ENCODE measurements around the gene MFAP4. TPM values are rescaled to one million over a fixed set of nuclear protein-coding genes. Genes with fewer than 3 reads are reported as not detected.
A peak's percentile ranks its signal among the peaks of the same experiment; 100 is the strongest.

The MFAP4 gene
- total RNA-seq, 1 experiment from 2014 or later, result 0.15 TPM

- Histone ChIP-seq H2AFZ (ENCODE audit: low read length) (no peak overlapping the region), H4K20me1 (ENCODE audit: insufficient read depth, low read depth, low read length) (no peaks in the 10 kb centered on the region), H3K4me2 (ENCODE audit: low read depth, low read length, poor library complexity, severe bottlenecking) (no peak overlapping the region), H3K27ac (ENCODE audit: low read length) (no peak overlapping the region), H3K79me2 (ENCODE audit: low read length) (no peaks in the 10 kb centered on the region), H3K4me1 (ENCODE audit: low read length) (peaks cover 18% of the 10 kb centered on the region), H3K9me3 (ENCODE audit: low read length) (no peaks in the 10 kb centered on the region), H3K27me3 (ENCODE audit: low read length) (no peaks in the 10 kb centered on the region), H3K9ac (ENCODE audit: low read length) (no peak overlapping the region), H3K36me3 (ENCODE audit: insufficient read depth, low read length) (no peaks in the 10 kb centered on the region), H3K9me2 (replicated peaks; ENCODE audit: insufficient read depth, low read length) (no peaks in the 10 kb centered on the region), H3K4me3 (ENCODE audit: low read length) (no peak overlapping the region)
- no peak for DNase-seq
Observed at GRCh38 chr17:19365833-19366636, 21.0 kb downstream of the MFAP4 start.

DNA sequence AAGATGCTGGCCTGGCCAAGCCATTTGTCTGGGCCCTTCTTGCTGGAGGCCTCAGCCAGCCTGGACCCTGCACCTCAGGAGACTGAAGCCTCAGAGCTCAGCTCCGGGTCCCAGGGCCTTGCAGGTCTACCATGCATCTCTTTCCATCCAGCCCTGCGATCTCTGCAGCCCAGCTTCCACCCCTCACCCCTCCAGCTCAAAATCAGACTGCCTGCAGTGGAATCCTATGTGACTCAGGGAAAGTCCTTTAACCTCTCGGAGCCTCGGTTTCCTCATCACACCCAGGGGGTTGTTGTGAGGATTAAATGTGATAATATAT, 21.5 kb downstream of the MFAP4 start:
- no peak overlapping the region for H3K4me3 ChIP-seq (ENCODE audit: low read length)

DNA sequence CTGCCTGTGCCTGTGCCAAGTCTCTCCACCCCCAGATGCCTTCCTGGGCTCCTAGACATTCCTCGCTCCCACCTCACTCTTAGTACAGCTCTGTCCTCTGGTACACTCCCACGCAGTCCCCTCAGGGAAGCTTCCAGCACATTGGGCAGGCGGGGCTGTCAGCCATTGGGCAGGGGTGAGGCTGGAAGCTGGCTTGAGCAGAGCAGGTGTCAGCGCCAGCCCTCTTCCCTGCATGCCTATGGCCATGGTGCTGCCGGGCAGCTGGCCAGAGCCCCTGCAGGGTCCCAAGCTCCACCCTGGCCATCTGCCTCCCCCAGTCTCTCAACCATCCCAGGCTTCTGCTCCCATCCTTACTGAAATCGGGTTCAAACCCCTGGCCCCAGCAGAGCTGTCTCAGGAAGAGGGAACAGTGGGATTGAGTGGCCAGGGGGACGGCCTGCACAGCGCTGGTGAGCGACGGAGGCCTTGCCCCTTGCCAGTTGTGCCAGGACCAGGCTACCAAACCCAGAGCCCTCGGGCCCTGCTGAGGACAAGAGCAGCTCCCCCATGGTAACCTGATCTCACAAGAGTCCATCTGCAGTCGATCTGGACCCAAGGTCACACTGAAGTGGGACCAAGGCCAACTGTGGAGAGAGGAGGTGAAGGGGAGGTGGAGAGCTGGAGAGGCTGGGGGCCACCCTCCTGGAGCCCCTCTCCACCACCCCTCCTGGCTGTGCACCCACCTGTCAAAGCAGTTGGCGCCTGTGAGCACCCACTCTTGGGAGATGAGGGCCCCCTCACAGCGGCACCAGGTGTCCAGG, 22.1 kb downstream of the MFAP4 start:
- no peak overlapping the region for H3K27ac ChIP-seq (ENCODE audit: low read length)
- no peaks in the 10 kb centered on the region for H3K9me2 ChIP-seq (replicated peaks; ENCODE audit: insufficient read depth, low read length)
- no peak overlapping the region for H2AFZ ChIP-seq (ENCODE audit: low read length)
- no peak for DNase-seq
- H3K9ac ChIP-seq (ENCODE audit: low read length), result no peak overlapping the region
- H3K9me3 ChIP-seq (ENCODE audit: low read length), result no peaks in the 10 kb centered on the region
- peaks cover 18% of the 10 kb centered on the region for H3K4me1 ChIP-seq (ENCODE audit: low read length)
- no peaks in the 10 kb centered on the region for H3K36me3 ChIP-seq (ENCODE audit: insufficient read depth, low read length)
- H3K4me2 ChIP-seq (ENCODE audit: low read depth, low read length, poor library complexity, severe bottlenecking), result no peak overlapping the region
- H3K79me2 ChIP-seq (ENCODE audit: low read length), result no peaks in the 10 kb centered on the region
- H4K20me1 ChIP-seq (ENCODE audit: insufficient read depth, low read depth, low read length), result no peaks in the 10 kb centered on the region
- no peak overlapping the region for H3K4me3 ChIP-seq (ENCODE audit: low read length)
- no peaks in the 10 kb centered on the region for H3K27me3 ChIP-seq (ENCODE audit: low read length)

More for the DNA sequence above, 21.5 kb downstream of the MFAP4 start:
- Histone ChIP-seq H3K4me1 (ENCODE audit: low read length) (peaks cover 18% of the 10 kb centered on the region), H3K27me3 (ENCODE audit: low read length) (no peaks in the 10 kb centered on the region), H4K20me1 (ENCODE audit: insufficient read depth, low read depth, low read length) (no peaks in the 10 kb centered on the region), H3K9me2 (replicated peaks; ENCODE audit: insufficient read depth, low read length) (no peaks in the 10 kb centered on the region), H3K9ac (ENCODE audit: low read length) (no peak overlapping the region), H3K4me2 (ENCODE audit: low read depth, low read length, poor library complexity, severe bottlenecking) (no peak overlapping the region), H3K79me2 (ENCODE audit: low read length) (no peaks in the 10 kb centered on the region), H3K27ac (ENCODE audit: low read length) (no peak overlapping the region), H2AFZ (ENCODE audit: low read length) (no peak overlapping the region), H3K9me3 (ENCODE audit: low read length) (no peaks in the 10 kb centered on the region), H3K36me3 (ENCODE audit: insufficient read depth, low read length) (no peaks in the 10 kb centered on the region)
- DNase-seq, result no peak

- 0 out of 2 replicates have a peak overlapping the region, but pooled peaks have one; percentile 75 for H3K9ac ChIP-seq (ENCODE audit: low read length)
- H3K36me3 ChIP-seq (ENCODE audit: insufficient read depth, low read length), result no peaks in the 10 kb centered on the region
- H3K79me2 ChIP-seq (ENCODE audit: low read length), result no peaks in the 10 kb centered on the region
- DNase-seq, result no peak
- H3K4me2 ChIP-seq (ENCODE audit: low read depth, low read length, poor library complexity, severe bottlenecking), result peak overlapping the region; percentile 88
- H3K4me3 ChIP-seq (ENCODE audit: low read length), result peak overlapping the region; percentile 82; the same call in 1 of the 2 replicates
- H2AFZ ChIP-seq (ENCODE audit: low read length), result no peak overlapping the region
- no peaks in the 10 kb centered on the region for H3K27me3 ChIP-seq (ENCODE audit: low read length)
- H3K4me1 ChIP-seq (ENCODE audit: low read length), result peaks cover 18% of the 10 kb centered on the region
- no peak overlapping the region for H3K27ac ChIP-seq (ENCODE audit: low read length)
- no peaks in the 10 kb centered on the region for H3K9me2 ChIP-seq (replicated peaks; ENCODE audit: insufficient read depth, low read length)
- no peaks in the 10 kb centered on the region for H3K9me3 ChIP-seq (ENCODE audit: low read length)
- no peaks in the 10 kb centered on the region for H4K20me1 ChIP-seq (ENCODE audit: insufficient read depth, low read depth, low read length)
Observed at GRCh38 chr17:19363460-19364035, 23.4 kb downstream of the MFAP4 start.

- no peaks in the 10 kb centered on the region for H4K20me1 ChIP-seq (ENCODE audit: insufficient read depth, low read depth, low read length)
- H3K4me3 ChIP-seq (ENCODE audit: low read length), result peak overlapping the region; percentile 82
- no peaks in the 10 kb centered on the region for H3K9me3 ChIP-seq (ENCODE audit: low read length)
- DNase-seq, result no peak
- H3K27ac ChIP-seq (ENCODE audit: low read length), result no peak overlapping the region
- H3K4me2 ChIP-seq (ENCODE audit: low read depth, low read length, poor library complexity, severe bottlenecking), result peak overlapping the region; percentile 88
- H3K4me1 ChIP-seq (ENCODE audit: low read length), result peaks cover 18% of the 10 kb centered on the region
- H3K79me2 ChIP-seq (ENCODE audit: low read length), result no peaks in the 10 kb centered on the region
- H3K36me3 ChIP-seq (ENCODE audit: insufficient read depth, low read length), result no peaks in the 10 kb centered on the region
- 0 out of 2 replicates have a peak overlapping the region, but pooled peaks have one; percentile 92 for H2AFZ ChIP-seq (ENCODE audit: low read length)
- no peaks in the 10 kb centered on the region for H3K27me3 ChIP-seq (ENCODE audit: low read length)
- H3K9me2 ChIP-seq (replicated peaks; ENCODE audit: insufficient read depth, low read length), result no peaks in the 10 kb centered on the region
- peak overlapping the region; percentile 75; the same call in 1 of the 2 replicates for H3K9ac ChIP-seq (ENCODE audit: low read length)
Observed at GRCh38 chr17:19363114-19363438, 23.9 kb downstream of the MFAP4 start.

GRCh38 chr17:19362277-19363113, 24.5 kb downstream of the MFAP4 start, which contains the start of gene B9D1:
Gene B9D1 (minus strand): TSS chr17:19362723. CDS start chr17:19362569, 154 bp downstream.
- Histone ChIP-seq H3K27me3 (ENCODE audit: low read length) (no peaks in the 10 kb centered on the region), H3K4me3 (ENCODE audit: low read length) (peak within 1 kb of the TSS; percentile 82), H3K36me3 (ENCODE audit: insufficient read depth, low read length) (no peaks in the 10 kb centered on the region), H3K4me1 (ENCODE audit: low read length) (peaks cover 18% of the 10 kb centered on the region), H3K4me2 (ENCODE audit: low read depth, low read length, poor library complexity, severe bottlenecking) (peak within 1 kb of the TSS; percentile 88), H2AFZ (ENCODE audit: low read length) (peak within 1 kb of the TSS; percentile 98), H4K20me1 (ENCODE audit: insufficient read depth, low read depth, low read length) (no peaks in the 10 kb centered on the region), H3K79me2 (ENCODE audit: low read length) (no peaks in the 10 kb centered on the region), H3K9me2 (replicated peaks; ENCODE audit: insufficient read depth, low read length) (no peaks in the 10 kb centered on the region), H3K9me3 (ENCODE audit: low read length) (no peaks in the 10 kb centered on the region), H3K27ac (ENCODE audit: low read length) (no peak within 1 kb of the TSS), H3K9ac (ENCODE audit: low read length) (peak within 1 kb of the TSS; percentile 75)
- peak; percentile 96 for DNase-seq

- H3K27ac ChIP-seq (ENCODE audit: low read length), result no peak overlapping the region
- peaks cover 21% of the 10 kb centered on the region for H3K4me1 ChIP-seq (ENCODE audit: low read length)
- peak overlapping the region; percentile 82 for H3K4me3 ChIP-seq (ENCODE audit: low read length)
- peak overlapping the region; percentile 75 for H3K9ac ChIP-seq (ENCODE audit: low read length)
- no peak for DNase-seq
- H3K27me3 ChIP-seq (ENCODE audit: low read length), result no peaks in the 10 kb centered on the region
- peak overlapping the region; percentile 98 for H2AFZ ChIP-seq (ENCODE audit: low read length)
- no peaks in the 10 kb centered on the region for H4K20me1 ChIP-seq (ENCODE audit: insufficient read depth, low read depth, low read length)
- no peaks in the 10 kb centered on the region for H3K9me3 ChIP-seq (ENCODE audit: low read length)
- H3K9me2 ChIP-seq (replicated peaks; ENCODE audit: insufficient read depth, low read length), result no peaks in the 10 kb centered on the region
- no peaks in the 10 kb centered on the region for H3K36me3 ChIP-seq (ENCODE audit: insufficient read depth, low read length)
- no peaks in the 10 kb centered on the region for H3K79me2 ChIP-seq (ENCODE audit: low read length)
- peak overlapping the region; percentile 88 for H3K4me2 ChIP-seq (ENCODE audit: low read depth, low read length, poor library complexity, severe bottlenecking)
Observed at GRCh38 chr17:19361944-19362276, 25.1 kb downstream of the MFAP4 start.
